NT2/D1 (cell line): ENCODE data around the gene ALOX5.

ENCODE experiments used
- SUZ12 ChIP-seq: IDR thresholded peaks from 2 replicates; pipeline ENCODE4 v1.6.1; 2011; ENCODE audit not compliant: insufficient read length, insufficient read depth; ENCODE audit errors: extremely low read depth
- YY1 ChIP-seq: IDR thresholded peaks from 2 replicates; pipeline ENCODE4 v1.6.1; 2011; ENCODE audit not compliant: insufficient read length, insufficient read depth
- ZNF274 ChIP-seq: IDR thresholded peaks from 2 replicates; pipeline ENCODE4 v1.6.1; 2011; ENCODE audit warnings: mild to moderate bottlenecking, low read depth, low read length

- TF ChIP-seq YY1 (no peak), ZNF274 (no peak), SUZ12 (no peak)
Observed at GRCh38 chr10:45441239-45442190, 67.5 kb downstream of the ALOX5 start.
